Spleen (tissue), 7 donors: ENCODE results near the gene PLA1A.
"Not testable (repeated sequence)": the region's sequence is repeated elsewhere in the genome, so short reads cannot be mapped to it uniquely, and the experiment has no call there.

Source experiments
- CTCF ChIP-seq, 11 experiments: fragments of 200-600 bp in 7 of 11; fragments of 450-650 bp in 4 of 11; sonication (generic) in 4 of 11; IDR thresholded peaks in 8 of 11; conservative IDR thresholded peaks in 3 of 11; 1 replicate in 7 of 11; 2 replicates in 4 of 11; pipeline versions ENCODE4 v1.4.0 to v1.8.0; 2016 to 2021; ENCODE audit warnings: antibody characterized with exemption in 11 of 11, inconsistent platforms in 4 of 11, mild to moderate bottlenecking in 1 of 11
- POLR2A ChIP-seq, 3 donors: fragments of 450-650 bp; IDR thresholded peaks; one replicate each; pipeline ENCODE4 v1.5.1; 2017; ENCODE audit warnings: antibody characterized with exemption in 3 of 3, mild to moderate bottlenecking in 1 of 3
- POLR2AphosphoS5 ChIP-seq, 3 donors: sonication (generic); formaldehyde crosslinking; IDR thresholded peaks; one replicate each; pipeline ENCODE4 v1.5.1; 2017; ENCODE audit warnings: antibody characterized with exemption in 3 of 3
- donor health status: DM: no; HTN: no; CAD: no; lungs with moderate emphysema.
- donor health status: DM: no; HTN: no; CAD: no.
- donor health status: DM: no; HTN: no; CAD: no.

DNA sequence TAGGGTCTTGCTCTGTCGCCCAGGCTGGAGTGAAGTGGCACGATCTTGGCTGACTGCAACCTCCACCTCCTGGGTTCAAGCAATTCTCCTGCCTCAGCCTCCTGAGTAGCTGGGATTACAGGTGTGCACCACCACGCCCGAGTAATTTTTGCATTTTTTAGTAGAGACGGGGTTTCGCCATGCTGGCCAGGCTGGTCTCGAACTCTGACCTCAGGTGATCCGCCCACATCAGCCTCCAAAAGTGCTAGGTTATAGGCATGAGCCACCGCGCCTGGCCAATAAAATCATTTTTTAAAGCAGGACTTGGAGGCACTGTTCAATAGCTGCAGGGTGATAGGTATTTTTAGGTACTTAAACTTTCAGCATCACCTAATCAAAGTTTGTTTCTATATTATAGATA, 80.5 kb downstream of the PLA1A start:
- TF ChIP-seq POLR2AphosphoS5 (IDR thresholded peaks at IDR 0.05); CTCF (IDR thresholded peaks at IDR 0.05 in 8 of 11, conservative IDR thresholded peaks at IDR 0.05 in 3 of 11); POLR2A (IDR thresholded peaks at IDR 0.05): not testable (repeated sequence)
